Astrocyte (in vitro differentiated cells and primary cell): ENCODE results near the gene SACS.

Source experiments
- CTCF ChIP-seq: IDR thresholded peaks from 2 replicates; pipeline ENCODE4 v1.5.1; 2011; ENCODE audit warnings: low read depth, mild to moderate bottlenecking, inconsistent platforms, low read length, moderate library complexity; ENCODE audit not compliant: insufficient read depth
- EZH2 ChIP-seq: IDR thresholded peaks from 2 replicates; pipeline ENCODE4 v1.6.1; 2012; ENCODE audit warnings: mild to moderate bottlenecking, low read length, inconsistent platforms; ENCODE audit not compliant: insufficient read depth

GRCh38 chr13:23469951-23470421 is 36.5 kb upstream of the SACS start:
- TF ChIP-seq CTCF (no peak), EZH2 (no peak)
